HCT116 (cell line): ENCODE data around the gene PLEKHA8. TPM values are rescaled to one million over a fixed set of nuclear protein-coding genes. Genes with fewer than 3 reads are reported as not detected.

Source experiments
- ATAC-seq: fragments of 200-7000 bp; cut with Tn5 transposase; 2 replicates; pipeline ENCODE4 v1.9.1; 2020; ENCODE audit warnings: mild to moderate bottlenecking, moderate library complexity
- BruUV-seq: library from RNA; stranded (reverse); fragments of 400-500 nt; replicated peaks from 2 replicates; lab custom pipeline; 2021; lab: Mats Ljungman, UMichigan
- CTCF ChIA-PET: fragments of 300-600 bp; sonication (Branson Sonifier 250); formaldehyde crosslinking; loops from one replicate; lab custom pipeline; 2021; ENCODE audit warnings: antibody characterized with exemption; lab: Charles Lee
- POLR2A ChIA-PET: fragments of 300-600, 350-600 bp; sonication (Branson Sonifier 250); formaldehyde crosslinking; loops from one replicate; lab custom pipeline; 2021; ENCODE audit warnings: antibody characterized with exemption; lab: Charles Lee
- RAD21 ChIA-PET, 2 experiments: fragments of 300-600 bp; sonication (Branson Sonifier 250); formaldehyde crosslinking; loops; one replicate each; lab custom pipeline; 2023; ENCODE audit warnings: low total read pairs in 2 of 2; ENCODE audit not compliant: uncharacterized antibody in 2 of 2, unreplicated experiment in 2 of 2, low non-redundant PET in 1 of 2; lab: Charles Lee
- DNase-seq: peaks from one replicate; pipeline ENCODE4 v3.0.0-alpha.2; 2010; ENCODE audit warnings: low read depth, low spot score
- H2AFZ ChIP-seq: fragments of 200-600 bp; shearing (Covaris generic), sonication (generic); 2 replicates; pipeline ENCODE4 v1.6.1; 2017; ENCODE audit warnings: low read depth, mixed run types, mixed read lengths, antibody characterized with exemption, low read length; ENCODE audit not compliant: poor library complexity, severe bottlenecking
- H3K27ac ChIP-seq: 2 replicates; pipeline ENCODE4 v1.5.1; 2012; ENCODE audit warnings: low read depth, low read length
- H3K27me3 ChIP-seq: fragments of 200-600 bp; sonication (generic); 2 replicates; pipeline ENCODE4 v1.6.1; 2016; ENCODE audit warnings: mixed run types, low read length, mixed read lengths; ENCODE audit not compliant: insufficient read depth
- H3K36me3 ChIP-seq, 2 experiments: fragments of 200-500 bp in 1 of 2; fragments of 200-600 bp in 1 of 2; sonication (Bioruptor generic) in 1 of 2; sonication (generic) in 1 of 2; 2 replicates each; pipeline versions ENCODE4 v1.5.1 to v1.6.1; 2014 to 2016; ENCODE audit warnings: low read length in 2 of 2, inconsistent platforms in 1 of 2, mixed read lengths in 1 of 2, mixed run types in 1 of 2; ENCODE audit not compliant: insufficient read depth in 2 of 2, control insufficient read depth in 1 of 2
- H3K4me1 ChIP-seq, 2 experiments: fragments of 200-600 bp in 1 of 2; sonication (generic) in 1 of 2; 2 replicates each; pipeline versions ENCODE4 v1.5.1 to v1.6.1; 2012 to 2017; ENCODE audit warnings: low read length in 2 of 2, inconsistent platforms in 1 of 2, mild to moderate bottlenecking in 1 of 2, mixed read lengths in 1 of 2, mixed run types in 1 of 2, moderate library complexity in 1 of 2; ENCODE audit not compliant: insufficient read depth in 2 of 2, control insufficient read depth in 1 of 2
- H3K4me2 ChIP-seq: fragments of 200-600 bp; sonication (generic); 2 replicates; pipeline ENCODE4 v1.6.1; 2017; ENCODE audit warnings: mixed run types, low read length, mixed read lengths
- H3K4me3 ChIP-seq, 2 experiments: fragments of 200-600 bp in 1 of 2; sonication (generic) in 1 of 2; replicated peaks in 1 of 2; 2 replicates each; pipeline ENCODE4 v1.5.1; 2011 to 2016; ENCODE audit warnings: low read length in 2 of 2, control low read depth in 1 of 2, low read depth in 1 of 2, mild to moderate bottlenecking in 1 of 2, mixed read lengths in 1 of 2, mixed run types in 1 of 2
- H3K79me2 ChIP-seq: fragments of 200-600 bp; sonication (generic); 2 replicates; pipeline ENCODE4 v1.6.1; 2017; ENCODE audit warnings: mild to moderate bottlenecking, mixed run types, low read length, moderate library complexity, mixed read lengths; ENCODE audit not compliant: insufficient read depth
- H3K9ac ChIP-seq: fragments of 200-600 bp; sonication (generic); 2 replicates; pipeline ENCODE4 v1.6.1; 2016; ENCODE audit warnings: low read length, mixed read lengths
- H3K9me2 ChIP-seq: fragments of 200-600 bp; sonication (generic), shearing (Covaris generic); 2 replicates; pipeline ENCODE4 v1.6.1; 2017; ENCODE audit warnings: mixed run types, mild to moderate bottlenecking, moderate library complexity; ENCODE audit not compliant: insufficient read depth
- H3K9me3 ChIP-seq, 2 experiments: fragments of 200-500 bp in 1 of 2; fragments of 200-600 bp in 1 of 2; sonication (Bioruptor generic) in 1 of 2; sonication (generic) in 1 of 2; 2 replicates each; pipeline ENCODE4 v1.6.1; 2014 to 2017; ENCODE audit warnings: low read length in 2 of 2, mixed read lengths in 2 of 2, inconsistent platforms in 1 of 2, low read depth in 1 of 2, mild to moderate bottlenecking in 1 of 2, mixed run types in 1 of 2, moderate library complexity in 1 of 2; ENCODE audit not compliant: control insufficient read depth in 1 of 2, insufficient read depth in 1 of 2
- H4K20me1 ChIP-seq: fragments of 200-600 bp; sonication (generic), shearing (Covaris generic); 2 replicates; pipeline ENCODE4 v1.6.1; 2017; ENCODE audit warnings: mixed run types, mild to moderate bottlenecking, moderate library complexity; ENCODE audit not compliant: insufficient read depth
- CTCF ChIP-seq, 3 experiments: fragments of 200-600 bp in 1 of 3; sonication (generic) in 1 of 3; IDR thresholded peaks in 2 of 3; conservative IDR thresholded peaks in 1 of 3; 2 replicates each; pipeline ENCODE4 v1.5.1; 2012 to 2017; ENCODE audit warnings: low read depth in 2 of 3, low read length in 2 of 3, antibody characterized with exemption in 1 of 3, borderline replicate concordance in 1 of 3, control low read depth in 1 of 3, mild to moderate bottlenecking in 1 of 3, mixed read lengths in 1 of 3, mixed run types in 1 of 3, moderate library complexity in 1 of 3; ENCODE audit not compliant: insufficient read depth in 1 of 3
- ELF1 ChIP-seq: IDR thresholded peaks from 2 replicates; pipeline ENCODE4 v1.6.1; 2012; ENCODE audit warnings: low read depth, borderline replicate concordance
- POLR2A ChIP-seq: IDR thresholded peaks from 2 replicates; pipeline ENCODE4 v1.7.0; 2011; ENCODE audit warnings: borderline replicate concordance; ENCODE audit not compliant: insufficient read depth, insufficient read length; ENCODE audit errors: extremely low read depth
- POLR2AphosphoS5 ChIP-seq: IDR thresholded peaks from 2 replicates; pipeline ENCODE4 v1.6.1; 2011; ENCODE audit warnings: mild to moderate bottlenecking, low read depth, low read length, moderate library complexity
- REST ChIP-seq: IDR thresholded peaks from 2 replicates; pipeline ENCODE4 v1.6.1; 2012; ENCODE audit warnings: low read depth
- SIN3A ChIP-seq: IDR thresholded peaks from 2 replicates; pipeline ENCODE4 v1.6.1; 2012; ENCODE audit warnings: low read depth
- SP1 ChIP-seq: IDR thresholded peaks from 2 replicates; pipeline ENCODE4 v1.6.1; 2012; ENCODE audit warnings: low read depth
- YY1 ChIP-seq: IDR thresholded peaks from 2 replicates; pipeline ENCODE4 v1.6.1; 2011; ENCODE audit warnings: low read length, low read depth, moderate library complexity, mild to moderate bottlenecking; ENCODE audit not compliant: insufficient replicate concordance; ENCODE audit errors: extremely low read depth
- intact Hi-C: fragments of 100-400 bp; cut with micrococcal nuclease; formaldehyde crosslinking; loops from 2 replicates; pipeline ENCODE4 v1.10.0; 2022
- total RNA-seq: library from RNA; stranded (reverse); gene quantifications from one replicate; pipeline ENCODE4 v1.2.1, GENCODE V29; 2021; ENCODE audit not compliant: unreplicated experiment

Gene PLEKHA8
- total RNA-seq, 1 experiment from 2014 or later, result 13.6 TPM

GRCh38 chr7:30175636-30176147 lies 147.5 kb downstream of the PLEKHA8 start:
- Histone ChIP-seq H3K27me3 (no peaks in the 10 kb centered on the region), H3K9me3 (no peaks in the 10 kb centered on the region), H4K20me1 (no peaks in the 10 kb centered on the region), H3K4me2 (no peak overlapping the region), H3K79me2 (no peaks in the 10 kb centered on the region), H3K9me2 (no peaks in the 10 kb centered on the region), H2AFZ (no peak overlapping the region), H3K4me3 (no peak overlapping the region), H3K4me1 (peaks cover 0 to 4% of the 10 kb centered on the region in 2 experiments; a peak in 1 of 4 replicates), H3K27ac (no peak overlapping the region), H3K36me3 (no peaks in the 10 kb centered on the region), H3K9ac (no peak overlapping the region)
- ChIA-PET RAD21 (no interaction called here), CTCF (no interaction called here), POLR2A (no interaction called here)
- ATAC-seq, result no peak
- no peak for TF ChIP-seq SIN3A
- no peak for TF ChIP-seq POLR2AphosphoS5
- TF ChIP-seq CTCF (IDR thresholded peaks at IDR 0.05 in 2 of 3, conservative IDR thresholded peaks at IDR 0.05 in 1 of 3; ENCODE audit: borderline replicate concordance in 1 of 3, insufficient read depth in 1 of 3, low read depth in 2 of 3, low read length in 2 of 3), result no peak
- no peak for TF ChIP-seq REST
- TF ChIP-seq POLR2A, result no peak
- no peak for TF ChIP-seq SP1
- TF ChIP-seq YY1, result no peak
- no peak for TF ChIP-seq ELF1
- no TSS peak for BruUV-seq
- intact Hi-C loops, result no loop called here
- DNase-seq, result no peak
